ENCODE results near the gene GIMAP2.
"Not testable (repeated sequence)": the region's sequence is repeated elsewhere in the genome, so short reads cannot be mapped to it uniquely, and the experiment has no call there.

DNA sequence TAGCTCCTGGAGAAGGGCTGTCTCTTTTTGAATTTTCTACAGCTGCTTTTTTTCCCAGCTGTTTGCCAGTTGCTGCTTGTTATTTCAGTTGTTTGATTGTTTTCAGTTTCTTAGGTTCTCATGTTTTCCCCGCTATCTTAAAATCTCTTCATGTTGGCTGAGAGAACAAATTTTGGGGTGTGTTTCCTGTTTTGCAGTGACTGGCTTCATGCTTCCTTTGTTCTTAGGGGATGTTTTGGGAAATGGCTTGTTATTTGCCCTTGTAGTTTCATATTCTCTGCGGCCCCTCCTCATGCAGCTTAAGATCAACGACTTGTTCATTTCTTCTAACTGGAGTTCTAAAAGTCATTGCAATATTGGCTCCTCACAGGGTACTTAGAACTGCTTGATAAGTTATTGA, 8.7 kb upstream of the GIMAP2 start:
- TF ChIP-seq, protein P1, sequence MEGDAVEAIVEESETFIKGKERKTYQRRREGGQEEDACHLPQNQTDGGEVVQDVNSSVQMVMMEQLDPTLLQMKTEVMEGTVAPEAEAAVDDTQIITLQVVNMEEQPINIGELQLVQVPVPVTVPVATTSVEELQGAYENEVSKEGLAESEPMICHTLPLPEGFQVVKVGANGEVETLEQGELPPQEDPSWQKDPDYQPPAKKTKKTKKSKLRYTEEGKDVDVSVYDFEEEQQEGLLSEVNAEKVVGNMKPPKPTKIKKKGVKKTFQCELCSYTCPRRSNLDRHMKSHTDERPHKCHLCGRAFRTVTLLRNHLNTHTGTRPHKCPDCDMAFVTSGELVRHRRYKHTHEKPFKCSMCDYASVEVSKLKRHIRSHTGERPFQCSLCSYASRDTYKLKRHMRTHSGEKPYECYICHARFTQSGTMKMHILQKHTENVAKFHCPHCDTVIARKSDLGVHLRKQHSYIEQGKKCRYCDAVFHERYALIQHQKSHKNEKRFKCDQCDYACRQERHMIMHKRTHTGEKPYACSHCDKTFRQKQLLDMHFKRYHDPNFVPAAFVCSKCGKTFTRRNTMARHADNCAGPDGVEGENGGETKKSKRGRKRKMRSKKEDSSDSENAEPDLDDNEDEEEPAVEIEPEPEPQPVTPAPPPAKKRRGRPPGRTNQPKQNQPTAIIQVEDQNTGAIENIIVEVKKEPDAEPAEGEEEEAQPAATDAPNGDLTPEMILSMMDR (IDR thresholded peaks at IDR 0.05): not testable (repeated sequence)
- not testable (repeated sequence) for TF ChIP-seq POLR2A (IDR thresholded peaks at IDR 0.05)

All from body of pancreas (tissue), 4 donors.